ENCODE results near the gene COL15A1.

The COL15A1 gene

GRCh38 chr9:99003308-99003707, 59.6 kb downstream of the COL15A1 start:
- Histone ChIP-seq H3K79me2 (ENCODE audit: low read length) (no peaks in the 10 kb centered on the region), H3K4me2 (ENCODE audit: low read length) (no peak overlapping the region), H3K36me3 (replicated peaks; ENCODE audit: low read depth, low read length) (no peaks in the 10 kb centered on the region), H3K9ac (ENCODE audit: low read length) (no peak overlapping the region), H2AFZ (ENCODE audit: low read depth, low read length) (no peak overlapping the region), H3K4me1 (ENCODE audit: low read length) (peaks cover 11% of the 10 kb centered on the region; the same call in 1 of the 2 replicates), H3K27me3 (ENCODE audit: low read depth, low read length) (peaks cover 3% of the 10 kb centered on the region; the same call in 1 of the 2 replicates), H4K20me1 (ENCODE audit: insufficient read depth, low read length) (no peaks in the 10 kb centered on the region), H3K27ac (ENCODE audit: low read length) (no peak overlapping the region), H3K9me3 (ENCODE audit: insufficient read depth, low read length) (no peaks in the 10 kb centered on the region), H3K4me3 (ENCODE audit: low read length) (no peak overlapping the region)
- TF ChIP-seq CTCF (IDR thresholded peaks at IDR 0.05; ENCODE audit: low read depth, low read length): no peak
- TF ChIP-seq EZH2phosphoT487 (IDR thresholded peaks at IDR 0.05; ENCODE audit: low read depth): no peak

GRCh38 chr9:99004115-99004514, 60.4 kb downstream of the COL15A1 start:
- no peak for TF ChIP-seq CTCF (IDR thresholded peaks at IDR 0.05; ENCODE audit: low read depth, low read length)
- TF ChIP-seq EZH2phosphoT487 (IDR thresholded peaks at IDR 0.05; ENCODE audit: low read depth): no peak
- H3K4me3 ChIP-seq (ENCODE audit: low read length): no peak overlapping the region
- H3K4me2 ChIP-seq (ENCODE audit: low read length): no peak overlapping the region
- H3K27me3 ChIP-seq (ENCODE audit: low read depth, low read length): no peaks in the 10 kb centered on the region
- H3K79me2 ChIP-seq (ENCODE audit: low read length): no peaks in the 10 kb centered on the region
- H3K9ac ChIP-seq (ENCODE audit: low read length): no peak overlapping the region
- peaks cover 6% of the 10 kb centered on the region; the same call in 1 of the 2 replicates for H3K4me1 ChIP-seq (ENCODE audit: low read length)
- no peaks in the 10 kb centered on the region for H4K20me1 ChIP-seq (ENCODE audit: insufficient read depth, low read length)
- no peaks in the 10 kb centered on the region for H3K36me3 ChIP-seq (replicated peaks; ENCODE audit: low read depth, low read length)
- no peak overlapping the region for H2AFZ ChIP-seq (ENCODE audit: low read depth, low read length)
- no peak overlapping the region for H3K27ac ChIP-seq (ENCODE audit: low read length)
- H3K9me3 ChIP-seq (ENCODE audit: insufficient read depth, low read length): peaks cover 3% of the 10 kb centered on the region; the same call in 1 of the 2 replicates

- Histone ChIP-seq H3K9me3 (ENCODE audit: insufficient read depth, low read length) (peaks cover 6% of the 10 kb centered on the region; the same call in 1 of the 2 replicates), H3K36me3 (replicated peaks; ENCODE audit: low read depth, low read length) (no peaks in the 10 kb centered on the region), H3K9ac (ENCODE audit: low read length) (no peak overlapping the region), H3K27me3 (ENCODE audit: low read depth, low read length) (no peaks in the 10 kb centered on the region), H4K20me1 (ENCODE audit: insufficient read depth, low read length) (no peaks in the 10 kb centered on the region), H2AFZ (ENCODE audit: low read depth, low read length) (no peak overlapping the region), H3K79me2 (ENCODE audit: low read length) (no peaks in the 10 kb centered on the region), H3K4me1 (ENCODE audit: low read length) (peaks cover 4% of the 10 kb centered on the region; the same call in 1 of the 2 replicates), H3K27ac (ENCODE audit: low read length) (no peak overlapping the region), H3K4me2 (ENCODE audit: low read length) (no peak overlapping the region), H3K4me3 (ENCODE audit: low read length) (no peak overlapping the region)
- TF ChIP-seq CTCF (IDR thresholded peaks at IDR 0.05; ENCODE audit: low read depth, low read length) (no peak), EZH2phosphoT487 (IDR thresholded peaks at IDR 0.05; ENCODE audit: low read depth) (no peak)
Observed at GRCh38 chr9:99004717-99005460, 61.2 kb downstream of the COL15A1 start.

- no peak overlapping the region for H2AFZ ChIP-seq (ENCODE audit: low read depth, low read length)
- peaks cover 12% of the 10 kb centered on the region; the same call in 1 of the 2 replicates for H3K9me3 ChIP-seq (ENCODE audit: insufficient read depth, low read length)
- peaks cover 2% of the 10 kb centered on the region; the same call in 1 of the 2 replicates for H3K4me1 ChIP-seq (ENCODE audit: low read length)
- H3K9ac ChIP-seq (ENCODE audit: low read length): no peak overlapping the region
- H3K4me2 ChIP-seq (ENCODE audit: low read length): no peak overlapping the region
- no peak overlapping the region for H3K27ac ChIP-seq (ENCODE audit: low read length)
- no peaks in the 10 kb centered on the region for H3K79me2 ChIP-seq (ENCODE audit: low read length)
- no peak overlapping the region for H3K4me3 ChIP-seq (ENCODE audit: low read length)
- TF ChIP-seq EZH2phosphoT487 (IDR thresholded peaks at IDR 0.05; ENCODE audit: low read depth) (no peak), CTCF (IDR thresholded peaks at IDR 0.05; ENCODE audit: low read depth, low read length) (no peak)
- no peaks in the 10 kb centered on the region for H4K20me1 ChIP-seq (ENCODE audit: insufficient read depth, low read length)
- H3K36me3 ChIP-seq (replicated peaks; ENCODE audit: low read depth, low read length): no peaks in the 10 kb centered on the region
- H3K27me3 ChIP-seq (ENCODE audit: low read depth, low read length): no peaks in the 10 kb centered on the region
Observed at GRCh38 chr9:99005651-99006050, 61.9 kb downstream of the COL15A1 start.
